ENCODE results near the gene KCNB1. TPM values are rescaled to one million over a fixed set of nuclear protein-coding genes. Genes with fewer than 3 reads are reported as not detected.

KCNB1 gene
- total and polyA plus RNA-seq, 2 of the 4 experiments (the other 2 are of a cell fraction), result 0.05 TPM; not detected in 1

- H3K27ac ChIP-seq (ENCODE audit: insufficient read depth, low read length), result no peak overlapping the region
- H3K36me3 ChIP-seq (ENCODE audit: control insufficient read depth, insufficient read depth, low read length), result no peaks in the 10 kb centered on the region
- H3K18ac ChIP-seq (ENCODE audit: low read depth, low read length), result no peak overlapping the region
- H2BK120ac ChIP-seq (ENCODE audit: low read depth, low read length), result no peak overlapping the region
- H3K9me3 ChIP-seq (ENCODE audit: control insufficient read depth, insufficient read depth, low read length), result no peaks in the 10 kb centered on the region
- DNase-seq (no peak), ATAC-seq (ENCODE audit: low read depth) (no peak)
- no peaks in the 10 kb centered on the region for H3K4me1 ChIP-seq (ENCODE audit: control insufficient read depth, insufficient read depth, low read length)
- no peak overlapping the region for H3K14ac ChIP-seq (replicated peaks; ENCODE audit: low read depth, low read length)
- no peak overlapping the region for H2BK20ac ChIP-seq (ENCODE audit: low read depth, low read length)
- H4K8ac ChIP-seq (ENCODE audit: low read depth in 2 of 2, low read length in 2 of 2), result no peak overlapping the region
- ChIA-PET POLR2A (ENCODE audit: unreplicated experiment) (no interaction called here), CTCF (no interaction called here)
- no peak overlapping the region for H3K4me3 ChIP-seq (ENCODE audit: insufficient read depth, low read depth, low read length)
- no peak overlapping the region for H4K5ac ChIP-seq (ENCODE audit: low read depth, low read length)
- 44% methylated on average over 1 of the region's 5 CpGs; no CpG with 5 or more reads in 1 of the 2 experiments for WGBS, 2 experiments (ENCODE audit: extremely low coverage in 2 of 2, insufficient read length in 1 of 2)
- no peak overlapping the region for H3K9ac ChIP-seq (ENCODE audit: low read depth, low read length)
- H2BK5ac ChIP-seq (ENCODE audit: low read depth, low read length, poor library complexity, severe bottlenecking), result no peak overlapping the region
- dilution Hi-C loops (cut with HindIII; ENCODE audit: low sequenced_read_pairs, unreplicated experiment) (no loop called here), intact Hi-C loops (cut with micrococcal nuclease) (no loop called here), in situ Hi-C loops (cut with MboI; ENCODE audit: low sequenced_read_pairs) (no loop called here)
- H4K20me1 ChIP-seq (ENCODE audit: insufficient read depth, low read length), result no peaks in the 10 kb centered on the region
- H3K79me1 ChIP-seq (ENCODE audit: low read depth in 1 of 2, low read length in 2 of 2), result no peaks in the 10 kb centered on the region
- no peak overlapping the region for H3K4ac ChIP-seq (ENCODE audit: low read depth, low read length)
- no peak overlapping the region for H3K23ac ChIP-seq (ENCODE audit: low read depth, low read length)
- no peak overlapping the region for H2AFZ ChIP-seq (replicated peaks; ENCODE audit: low read length, poor library complexity)
- peaks cover 54% of the 10 kb centered on the region for H3K27me3 ChIP-seq (ENCODE audit: control insufficient read depth, insufficient read depth, low read length)
- H3K4me2 ChIP-seq (ENCODE audit: low read depth, low read length), result no peak overlapping the region
- H2AK9ac ChIP-seq (replicated peaks; ENCODE audit: low read depth, low read length, poor library complexity), result no peak overlapping the region
- TF ChIP-seq MAFK (IDR thresholded peaks at IDR 0.05; ENCODE audit: low read depth, low read length) (no peak), FOS (IDR thresholded peaks at IDR 0.05; ENCODE audit: low read depth, low read length) (no peak), MXI1 (IDR thresholded peaks at IDR 0.05; ENCODE audit: borderline replicate concordance, low read depth, low read length) (no peak)
- no peak overlapping the region for H2BK15ac ChIP-seq (ENCODE audit: low read depth, low read length)
- no peak overlapping the region for H4K91ac ChIP-seq (ENCODE audit: insufficient read depth, low read depth, low read length)
- no peak overlapping the region for H2AK5ac ChIP-seq (ENCODE audit: low read depth, low read length)
- H3K9me1 ChIP-seq (ENCODE audit: insufficient read depth, low read length), result no peaks in the 10 kb centered on the region
- no peak overlapping the region for H3K56ac ChIP-seq (ENCODE audit: extremely low read depth, insufficient read depth, low read length)
- no TSS peak for BruUV-seq (replicated peaks)
These were observed 21.6 kb downstream of the KCNB1 start for GRCh38 chr20:49460916-49461315.

Data from IMR-90 (cell line).